Endothelial cell of umbilical vein (primary cell): Measurements from ENCODE around the gene HDAC5.

ENCODE experiments used
- FOS ChIP-seq: IDR thresholded peaks from 2 replicates; pipeline ENCODE4 v1.6.1; 2011; ENCODE audit warnings: mild to moderate bottlenecking, low read length, moderate library complexity, borderline replicate concordance; ENCODE audit not compliant: insufficient read depth
- GATA2 ChIP-seq: IDR thresholded peaks from 2 replicates; pipeline ENCODE4 v1.7.0; 2011; ENCODE audit warnings: low read depth, mild to moderate bottlenecking, moderate library complexity, mixed read lengths, low read length; ENCODE audit not compliant: insufficient read length, insufficient read depth
- TF ChIP-seq, protein P1 (sequence below), 2 donors: IDR thresholded peaks; 1 replicate in 1 of 2; 2 replicates in 1 of 2; pipeline ENCODE4 v1.5.1; 2011; ENCODE audit warnings: low read length in 2 of 2, mild to moderate bottlenecking in 2 of 2, moderate library complexity in 2 of 2, control low read depth in 1 of 2, inconsistent platforms in 1 of 2, low read depth in 1 of 2; ENCODE audit not compliant: insufficient read depth in 1 of 2; ENCODE audit errors: extremely low read depth in 1 of 2

DNA sequence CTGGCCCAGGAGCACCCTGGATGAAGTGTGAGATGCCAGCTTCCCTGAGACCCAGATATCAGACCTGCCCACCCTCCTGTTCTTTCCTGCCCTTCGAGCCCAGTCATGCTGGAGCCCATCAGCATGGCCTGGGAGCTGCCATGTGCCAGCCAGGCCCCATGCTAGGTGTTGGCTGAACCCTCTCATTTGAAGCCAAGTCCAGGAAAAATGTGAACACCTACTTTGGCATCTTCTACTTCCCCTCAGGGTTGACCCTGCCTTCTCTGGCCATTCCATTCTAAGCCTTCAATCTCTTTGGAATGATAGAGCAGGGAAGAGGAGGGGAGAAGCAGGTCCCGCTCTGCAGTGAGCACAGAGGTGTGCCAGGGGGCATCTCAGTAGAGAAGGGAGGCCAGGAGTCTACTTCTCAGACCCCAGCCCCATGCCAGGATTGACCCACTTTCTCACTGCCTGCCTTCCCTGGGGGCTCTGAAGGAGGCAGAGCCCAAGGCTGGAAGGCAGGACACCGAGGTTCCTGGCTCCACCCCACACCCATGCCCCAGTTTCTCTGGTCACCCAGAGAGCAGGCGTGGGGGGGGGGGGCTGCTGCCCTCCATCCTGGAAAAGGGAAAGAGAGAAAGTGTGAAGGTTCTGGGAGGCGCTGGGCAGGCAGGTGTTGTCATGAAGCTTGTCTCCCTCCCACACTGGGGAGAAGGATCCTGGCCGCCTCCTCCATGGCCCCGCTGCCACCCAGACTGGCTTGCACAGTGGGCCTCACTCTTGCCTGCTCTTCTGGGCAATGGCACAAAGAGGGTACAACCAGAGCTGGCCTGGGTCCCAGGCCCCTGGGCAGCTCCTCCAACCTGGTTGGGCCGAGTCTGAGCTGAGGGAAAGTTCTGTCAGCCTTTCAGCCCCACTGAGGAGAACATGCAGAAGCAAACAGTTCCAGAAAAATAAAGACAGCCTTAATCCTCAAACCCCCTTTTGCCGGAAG lies 9.3 kb downstream of the HDAC5 start:
- TF ChIP-seq FOS (no peak), GATA2 (no peak)
- TF ChIP-seq, protein P1, sequence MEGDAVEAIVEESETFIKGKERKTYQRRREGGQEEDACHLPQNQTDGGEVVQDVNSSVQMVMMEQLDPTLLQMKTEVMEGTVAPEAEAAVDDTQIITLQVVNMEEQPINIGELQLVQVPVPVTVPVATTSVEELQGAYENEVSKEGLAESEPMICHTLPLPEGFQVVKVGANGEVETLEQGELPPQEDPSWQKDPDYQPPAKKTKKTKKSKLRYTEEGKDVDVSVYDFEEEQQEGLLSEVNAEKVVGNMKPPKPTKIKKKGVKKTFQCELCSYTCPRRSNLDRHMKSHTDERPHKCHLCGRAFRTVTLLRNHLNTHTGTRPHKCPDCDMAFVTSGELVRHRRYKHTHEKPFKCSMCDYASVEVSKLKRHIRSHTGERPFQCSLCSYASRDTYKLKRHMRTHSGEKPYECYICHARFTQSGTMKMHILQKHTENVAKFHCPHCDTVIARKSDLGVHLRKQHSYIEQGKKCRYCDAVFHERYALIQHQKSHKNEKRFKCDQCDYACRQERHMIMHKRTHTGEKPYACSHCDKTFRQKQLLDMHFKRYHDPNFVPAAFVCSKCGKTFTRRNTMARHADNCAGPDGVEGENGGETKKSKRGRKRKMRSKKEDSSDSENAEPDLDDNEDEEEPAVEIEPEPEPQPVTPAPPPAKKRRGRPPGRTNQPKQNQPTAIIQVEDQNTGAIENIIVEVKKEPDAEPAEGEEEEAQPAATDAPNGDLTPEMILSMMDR (IDR thresholded peaks at IDR 0.05; ENCODE audit: extremely low read depth in 1 of 2, insufficient read depth in 1 of 2, low read depth in 1 of 2, low read length in 2 of 2): no peak
